K562 (cell line): ENCODE results near the gene SNAI1. TPM values are rescaled to one million over a fixed set of nuclear protein-coding genes. Genes with fewer than 3 reads are reported as not detected.

ENCODE experiments used
- ATF3 ChIP-seq, 2 experiments: fragments of 450-650 bp in 1 of 2; sonication (generic) in 1 of 2; formaldehyde crosslinking in 1 of 2; IDR thresholded peaks in 1 of 2; conservative IDR thresholded peaks in 1 of 2; 2 replicates each; pipeline versions ENCODE4 v1.6.1 to v1.8.1; 2016 to 2023; ENCODE audit warnings: mild to moderate bottlenecking in 2 of 2, moderate library complexity in 2 of 2, inconsistent platforms in 1 of 2, missing genetic modification reagents in 1 of 2
- CBX1 ChIP-seq: sonication (generic); IDR thresholded peaks from 2 replicates; pipeline ENCODE4 v1.6.1; 2016; ENCODE audit warnings: antibody characterized with exemption, low read depth, mild to moderate bottlenecking
- CXXC5 ChIP-seq: fragments of 250-450 bp; sonication (Bioruptor Pico); IDR thresholded peaks from 2 replicates; pipeline ENCODE4 v1.8.0; 2022; ENCODE audit warnings: inconsistent platforms, mild to moderate bottlenecking, moderate library complexity
- DIDO1 ChIP-seq: fragments of 450-650 bp; IDR thresholded peaks from 2 replicates; pipeline ENCODE4 v1.6.1; 2016; ENCODE audit warnings: low read depth, missing biosample characterization, missing genetic modification characterization
- EP300 ChIP-seq: IDR thresholded peaks from 2 replicates; pipeline ENCODE4 v1.6.1; 2012; ENCODE audit warnings: low read length, improper control_type of control experiment
- FOSL1 ChIP-seq: fragments of 200-800 bp; sonication (Bioruptor generic); conservative IDR thresholded peaks from 2 replicates; pipeline ENCODE4 v1.6.1; 2016; ENCODE audit warnings: missing genetic modification characterization, missing compliant biosample characterization
- HOMEZ ChIP-seq: fragments of 250-450 bp; sonication (Bioruptor Pico); IDR thresholded peaks from 2 replicates; pipeline ENCODE4 v1.4.0; 2020; ENCODE audit warnings: mild to moderate bottlenecking, moderate library complexity
- KDM4B ChIP-seq, 2 experiments: fragments of 450-650 bp in 1 of 2; sonication (generic) in 1 of 2; IDR thresholded peaks; 2 replicates each; pipeline ENCODE4 v1.6.1; 2016 to 2017; ENCODE audit warnings: borderline replicate concordance in 2 of 2, antibody characterized with exemption in 1 of 2, low read depth in 1 of 2, mild to moderate bottlenecking in 1 of 2
- LEF1 ChIP-seq: fragments of 450-650 bp; IDR thresholded peaks from 2 replicates; pipeline ENCODE4 v1.6.1; 2016; ENCODE audit warnings: mild to moderate bottlenecking
- MAZ ChIP-seq, 2 experiments: fragments of 450-650 bp in 1 of 2; sonication (generic) in 1 of 2; formaldehyde crosslinking; IDR thresholded peaks in 1 of 2; conservative IDR thresholded peaks in 1 of 2; 2 replicates each; pipeline versions ENCODE4 v1.4.0 to v1.5.0; 2020; ENCODE audit warnings: mild to moderate bottlenecking in 1 of 2, missing genetic modification reagents in 1 of 2
- MITF ChIP-seq: IDR thresholded peaks from 2 replicates; pipeline ENCODE4 v1.6.1; 2014; ENCODE audit warnings: antibody characterized with exemption
- PBX2 ChIP-seq, 2 experiments: IDR thresholded peaks in 1 of 2; conservative IDR thresholded peaks in 1 of 2; 2 replicates each; pipeline ENCODE4 v1.6.1; 2016; ENCODE audit warnings: low read depth in 2 of 2, mild to moderate bottlenecking in 1 of 2, missing compliant biosample characterization in 1 of 2, missing genetic modification characterization in 1 of 2, moderate library complexity in 1 of 2
- TBL1XR1 ChIP-seq, 2 experiments: IDR thresholded peaks; 2 replicates each; pipeline ENCODE4 v1.6.1; 2012; ENCODE audit warnings: improper control_type of control experiment in 2 of 2, low read length in 2 of 2, mild to moderate bottlenecking in 1 of 2
- VEZF1 ChIP-seq: fragments of 200-800 bp; sonication (Bioruptor generic); IDR thresholded peaks from 2 replicates; pipeline ENCODE4 v1.6.1; 2017; ENCODE audit warnings: missing genetic modification characterization, missing compliant biosample characterization
- polyA plus RNA-seq, 8 experiments: library from polyadenylated mRNA; depleted of rRNA in 4 of 8; stranded (reverse) in 5 of 8; unstranded in 3 of 8; fragments of >200 nt; fragmentation: Nextera tagmentation in 2 of 8; fragmentation: Illumina TruSeq in 1 of 8; extraction: Ambion mirVana in 2 of 8; extraction: Trizol in 1 of 8; gene quantifications; 2 replicates each; pipeline versions ENCODE4 v1.2.1 to v1.2.3, GENCODE V29; 2011 to 2014; ENCODE audit warnings: inconsistent platforms in 1 of 8, missing spikeins in 1 of 8
- total RNA-seq, 7 experiments: library from RNA; depleted of rRNA in 6 of 7; stranded (reverse); fragments of >200 nt in 6 of 7; fragmentation: Illumina TruSeq in 2 of 7; extraction: Trizol in 2 of 7; gene quantifications; 2 replicates each; pipeline versions ENCODE4 v1.2.1 to v1.2.3, GENCODE V29; 2011 to 2021; ENCODE audit warnings: low replicate concordance in 1 of 7

The SNAI1 gene
- total and polyA plus RNA-seq, 9 of the 15 experiments (the other 6 are each of a cell fraction or from before 2014, with no cell fraction given), result 0.32 to 11.6 (median 2.0) TPM

GRCh38 chr20:50029697-50030461 is 47.1 kb downstream of the SNAI1 start (continued):
- TF ChIP-seq MAZ (CRISPR knock-in tag; conservative IDR thresholded peaks at IDR 0.05 in 1 of 2, IDR thresholded peaks at IDR 0.05 in 1 of 2), result peak; percentile 13 to 52; a peak in 2 of 4 replicates
- TF ChIP-seq PBX2 (CRISPR knock-in tag; IDR thresholded peaks at IDR 0.05; ENCODE audit: low read depth), result no peak
- no peak for TF ChIP-seq PBX2 (tag; conservative IDR thresholded peaks at IDR 0.05; ENCODE audit: low read depth)
- peak; percentile 56 for TF ChIP-seq CXXC5 (CRISPR knock-in tag)
- TF ChIP-seq EP300, result peak; percentile 25; the same call in 1 of the 2 replicates
- peak; percentile 42; the same call in 1 of the 2 replicates for TF ChIP-seq DIDO1
- peak; percentile 51 for TF ChIP-seq FOSL1 (tag)
- 0 out of 2 replicates have a peak, but pooled peaks have one; percentile 21 for TF ChIP-seq VEZF1 (CRISPR knock-in tag)
- TF ChIP-seq MITF, result no peak
- peak; percentile 32; the same call in 1 of the 2 replicates for TF ChIP-seq ATF3 (IDR thresholded peaks at IDR 0.05)
- TF ChIP-seq ATF3 (CRISPR knock-in tag; conservative IDR thresholded peaks at IDR 0.05), result no peak
- peak in 1 of 2 experiments; percentile 46; a peak in 1 of 4 replicates for TF ChIP-seq KDM4B (IDR thresholded peaks at IDR 0.05; ENCODE audit: borderline replicate concordance in 2 of 2, low read depth in 1 of 2)
- peak; percentile 82; the same call in 1 of the 2 replicates for TF ChIP-seq CBX1
- TF ChIP-seq HOMEZ (CRISPR knock-in tag), result no peak
- TF ChIP-seq TBL1XR1 (IDR thresholded peaks at IDR 0.05; ENCODE audit: low read length in 2 of 2), result peak in 1 of 2 experiments; percentile 37; a peak in 1 of 4 replicates
- peak; percentile 47; the same call in 1 of the 2 replicates for TF ChIP-seq LEF1
